H9 (cell line): Measurements from ENCODE around the gene BCAS4. TPM values are rescaled to one million over a fixed set of nuclear protein-coding genes. Genes with fewer than 3 reads are reported as not detected.

ENCODE experiments used
- DNase-seq: peaks from one replicate; pipeline ENCODE4 v3.0.0-alpha.2; 2017
- H2AFZ ChIP-seq: one replicate; pipeline ENCODE4 v1.6.1; 2013; ENCODE audit warnings: mild to moderate bottlenecking, low read length, control low read depth, moderate library complexity
- H2AK5ac ChIP-seq: 2 replicates; pipeline ENCODE4 v1.6.1; 2013; ENCODE audit warnings: low read length, control low read depth, mixed read lengths; ENCODE audit not compliant: insufficient read length
- H2BK120ac ChIP-seq: one replicate; pipeline ENCODE4 v1.6.1; 2013; ENCODE audit warnings: low read depth, mild to moderate bottlenecking, low read length, control low read depth, inconsistent platforms; ENCODE audit not compliant: poor library complexity, severe bottlenecking
- H2BK12ac ChIP-seq: 2 replicates; pipeline ENCODE4 v1.6.1; 2013; ENCODE audit warnings: low read length, control low read depth, mixed read lengths, low read depth; ENCODE audit not compliant: insufficient read length
- H2BK15ac ChIP-seq: 2 replicates; pipeline ENCODE4 v1.6.1; 2013; ENCODE audit warnings: low read depth, low read length, control low read depth
- H2BK20ac ChIP-seq: one replicate; pipeline ENCODE4 v1.6.1; 2013; ENCODE audit warnings: low read depth, mild to moderate bottlenecking, low read length, control low read depth, inconsistent platforms; ENCODE audit not compliant: poor library complexity, severe bottlenecking
- H2BK5ac ChIP-seq: 2 replicates; pipeline ENCODE4 v1.6.1; 2013; ENCODE audit warnings: low read length, control low read depth, mixed read lengths; ENCODE audit not compliant: insufficient read length
- H3K14ac ChIP-seq: 2 replicates; pipeline ENCODE4 v1.6.1; 2013; ENCODE audit warnings: low read length, control low read depth; ENCODE audit not compliant: insufficient read depth
- H3K18ac ChIP-seq: 2 replicates; pipeline ENCODE4 v1.6.1; 2013; ENCODE audit warnings: low read depth, mild to moderate bottlenecking, mixed read lengths, low read length, control low read depth; ENCODE audit not compliant: insufficient read length
- H3K23ac ChIP-seq: 2 replicates; pipeline ENCODE4 v1.6.1; 2013; ENCODE audit warnings: low read length, control low read depth, mixed read lengths, low read depth; ENCODE audit not compliant: insufficient read length
- H3K23me2 ChIP-seq: 2 replicates; pipeline ENCODE4 v1.6.1; 2013; ENCODE audit warnings: low read depth, mild to moderate bottlenecking, mixed read lengths, low read length, control low read depth; ENCODE audit not compliant: insufficient read length, poor library complexity, severe bottlenecking
- H3K27ac ChIP-seq: 2 replicates; pipeline ENCODE4 v1.5.1; 2013; ENCODE audit warnings: low read length, control low read depth, mixed read lengths, low read depth; ENCODE audit not compliant: insufficient read length
- H3K27me3 ChIP-seq: 2 replicates; pipeline ENCODE4 v1.6.1; 2013; ENCODE audit warnings: low read length, control low read depth, inconsistent platforms; ENCODE audit not compliant: insufficient read depth
- H3K4ac ChIP-seq: 2 replicates; pipeline ENCODE4 v1.6.1; 2013; ENCODE audit warnings: low read depth, mild to moderate bottlenecking, control low read depth, inconsistent platforms, low read length, moderate library complexity
- H3K4me1 ChIP-seq: 2 replicates; pipeline ENCODE4 v1.6.1; 2013; ENCODE audit warnings: low read length, control low read depth, inconsistent platforms; ENCODE audit not compliant: insufficient read depth
- H3K4me2 ChIP-seq: 2 replicates; pipeline ENCODE4 v1.6.1; 2013; ENCODE audit warnings: low read length, control low read depth, mixed read lengths; ENCODE audit not compliant: insufficient read length, insufficient read depth
- H3K56ac ChIP-seq: 2 replicates; pipeline ENCODE4 v1.6.1; 2013; ENCODE audit warnings: low read depth, mild to moderate bottlenecking, mixed read lengths, low read length, control low read depth; ENCODE audit not compliant: insufficient read length
- H3K79me1 ChIP-seq: 2 replicates; pipeline ENCODE4 v1.6.1; 2013; ENCODE audit warnings: low read depth, mild to moderate bottlenecking, moderate library complexity, low read length, control low read depth, inconsistent platforms; ENCODE audit not compliant: insufficient read depth, poor library complexity, severe bottlenecking
- H3K79me2 ChIP-seq: 2 replicates; pipeline ENCODE4 v1.6.1; 2013; ENCODE audit warnings: low read length, control low read depth, inconsistent platforms; ENCODE audit not compliant: insufficient read depth
- H3K9ac ChIP-seq: 2 replicates; pipeline ENCODE4 v1.6.1; 2013; ENCODE audit warnings: low read length, control low read depth, mixed read lengths; ENCODE audit not compliant: insufficient read length; ENCODE audit errors: extremely low read depth
- H3K9me3 ChIP-seq: one replicate; pipeline ENCODE4 v1.6.1; 2013; ENCODE audit warnings: low read depth, low read length, inconsistent platforms; ENCODE audit not compliant: control insufficient read depth
- H3T11ph ChIP-seq: one replicate; pipeline ENCODE4 v1.6.1; 2013; ENCODE audit warnings: mild to moderate bottlenecking, low read length, control low read depth, inconsistent platforms
- H4K20me1 ChIP-seq: one replicate; pipeline ENCODE4 v1.6.1; 2013; ENCODE audit not compliant: control insufficient read depth, insufficient read length, insufficient read depth
- H4K5ac ChIP-seq: 2 replicates; pipeline ENCODE4 v1.6.1; 2013; ENCODE audit warnings: low read depth, mild to moderate bottlenecking, mixed read lengths, low read length, control low read depth; ENCODE audit not compliant: insufficient read length
- H4K8ac ChIP-seq: replicated peaks from 2 replicates; pipeline ENCODE4 v1.6.1; 2013; ENCODE audit warnings: low read length, control low read depth, mixed read lengths, low read depth; ENCODE audit not compliant: insufficient read length
- H4K91ac ChIP-seq: 2 replicates; pipeline ENCODE4 v1.6.1; 2013; ENCODE audit warnings: low read depth, mild to moderate bottlenecking, moderate library complexity, mixed read lengths, low read length, control low read depth; ENCODE audit not compliant: insufficient read length
- H3K27ac Mint-ChIP-seq, 3 experiments: 2 replicates in 2 of 3; 3 replicates in 1 of 3; pipeline ENCODE4 v1.8.0; 2020 to 2021; ENCODE audit warnings: mixed read lengths in 3 of 3, mild to moderate bottlenecking in 1 of 3, moderate library complexity in 1 of 3
- H3K27me3 Mint-ChIP-seq: 2 replicates; pipeline ENCODE4 v1.8.0; 2021; ENCODE audit warnings: low read depth, mild to moderate bottlenecking, moderate library complexity, mixed read lengths
- H3K36me3 Mint-ChIP-seq, 3 experiments: 2 replicates in 2 of 3; 3 replicates in 1 of 3; pipeline ENCODE4 v1.8.0; 2020 to 2021; ENCODE audit warnings: low read depth in 3 of 3, mixed read lengths in 3 of 3; ENCODE audit not compliant: insufficient read depth in 1 of 3
- H3K4me1 Mint-ChIP-seq, 2 experiments: 2 replicates each; pipeline ENCODE4 v1.8.0; 2020; ENCODE audit warnings: mixed read lengths in 2 of 2
- H3K4me3 Mint-ChIP-seq, 2 experiments: 2 replicates in 1 of 2; 3 replicates in 1 of 2; pipeline ENCODE4 v1.8.0; 2020 to 2021; ENCODE audit warnings: mild to moderate bottlenecking in 2 of 2, mixed read lengths in 2 of 2, moderate library complexity in 1 of 2
- H3K9me3 Mint-ChIP-seq, 2 experiments: 2 replicates in 1 of 2; 3 replicates in 1 of 2; pipeline ENCODE4 v1.8.0; 2020; ENCODE audit warnings: mild to moderate bottlenecking in 2 of 2, mixed read lengths in 2 of 2, moderate library complexity in 1 of 2
- CTCF ChIP-seq: fragments of 200-600 bp; sonication (generic); conservative IDR thresholded peaks from 3 replicates; pipeline ENCODE4 v1.8.0; 2021; ENCODE audit warnings: antibody characterized with exemption, mild to moderate bottlenecking
- WGBS: extraction: QIAGEN DNeasy Blood & Tissue Kit; methylation state at CpG from one replicate; pipeline ENCODE4 v1.1.7; 2013; ENCODE audit warnings: missing lambda C conversion rate, low lambda C conversion rate, mixed read lengths; ENCODE audit not compliant: insufficient read length; ENCODE audit errors: extremely low coverage; 5-methylcytosine and 5-hydroxymethylcytosine counted together
- total RNA-seq: library from RNA; stranded (reverse); gene quantifications from 2 replicates; pipeline ENCODE4 v1.2.1, GENCODE V29; 2021

The BCAS4 gene
- total RNA-seq, 1 experiment from 2014 or later, result 16.9 TPM

DNA sequence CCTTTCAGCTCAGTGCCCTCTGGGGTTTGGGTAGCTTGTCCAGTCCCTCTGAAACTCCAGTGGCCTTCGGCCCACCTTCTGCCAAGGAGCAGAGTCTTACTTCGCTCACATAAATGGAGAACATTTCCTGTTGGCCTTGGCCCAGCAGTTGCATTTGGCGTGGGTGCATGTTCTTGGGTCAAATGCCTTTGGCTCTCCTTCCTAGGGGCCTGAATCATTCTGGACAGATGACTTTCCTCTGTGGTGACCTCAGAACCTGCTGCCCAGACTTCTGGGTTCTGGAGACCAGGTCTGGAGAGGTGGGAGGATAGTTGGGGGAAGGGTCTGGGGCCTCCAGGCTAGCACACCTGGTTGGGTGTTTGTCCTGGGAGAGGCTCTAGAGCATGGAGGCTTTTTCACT, 29.3 kb downstream of the BCAS4 start:
- Mint-ChIP-seq H3K9me3 (no peaks in the 10 kb centered on the region; a peak in 1 of 5 replicates), H3K4me1 (peaks cover 10 to 20% of the 10 kb centered on the region in 2 experiments)
- no peaks in the 10 kb centered on the region for H4K20me1 ChIP-seq

More for the DNA sequence above, 29.3 kb downstream of the BCAS4 start:
- Histone ChIP-seq H3K14ac (no peak overlapping the region), H3K27me3 (no peaks in the 10 kb centered on the region), H2AFZ (no peak overlapping the region), H2BK120ac (no peak overlapping the region), H2BK15ac (no peak overlapping the region), H3K4me2 (no peak overlapping the region), H3K79me1 (no peaks in the 10 kb centered on the region), H4K91ac (no peak overlapping the region), H3K9ac (no peak overlapping the region), H3K56ac (no peak overlapping the region), H3K27ac (no peak overlapping the region), H3K23me2 (no peaks in the 10 kb centered on the region), H2BK12ac (no peak overlapping the region), H3K9me3 (no peaks in the 10 kb centered on the region), H3K4me1 (no peaks in the 10 kb centered on the region), H3K4ac (no peak overlapping the region), H2BK5ac (no peak overlapping the region), H2AK5ac (no peak overlapping the region), H4K5ac (no peak overlapping the region), H3K23ac (no peak overlapping the region), H3K18ac (no peak overlapping the region), H2BK20ac (no peak overlapping the region), H3T11ph (no peak overlapping the region), H3K79me2 (no peaks in the 10 kb centered on the region), H4K8ac (no peak overlapping the region)
- H3K36me3 Mint-ChIP-seq, result peaks cover 0 to 24% (median 9%) of the 10 kb centered on the region in 3 experiments; a peak in 4 of 7 replicates
- no peak for TF ChIP-seq CTCF
- WGBS, result no CpG with 5 or more reads among the region's 3 CpGs
- no peaks in the 10 kb centered on the region; the same call in 1 of the 2 replicates for H3K27me3 Mint-ChIP-seq
- no peak overlapping the region for H3K4me3 Mint-ChIP-seq
- no peak overlapping the region for H3K27ac Mint-ChIP-seq
- no peak for DNase-seq
